CD14-positive monocyte (primary cell): Measurements from ENCODE around the gene EPOP. TPM values are rescaled to one million over a fixed set of nuclear protein-coding genes. Genes with fewer than 3 reads are reported as not detected.
A peak's percentile ranks its signal among the peaks of the same experiment; 100 is the strongest.

ENCODE experiments used
- DNase-seq, 3 donors: peaks; one replicate each; pipeline ENCODE4 v3.0.0-alpha.2; 2011 to 2022
- H2AFZ ChIP-seq: 2 replicates; pipeline ENCODE4 v1.6.0; 2012; ENCODE audit warnings: mild to moderate bottlenecking, low read depth, low read length, inconsistent platforms; ENCODE audit not compliant: insufficient read depth, poor library complexity, severe bottlenecking
- H3K27ac ChIP-seq, 2 donors: 1 replicate in 1 of 2; 2 replicates in 1 of 2; pipeline ENCODE4 v1.5.1; 2012 to 2013; ENCODE audit warnings: low read length in 2 of 2, control low read depth in 1 of 2, inconsistent platforms in 1 of 2, low read depth in 1 of 2, mild to moderate bottlenecking in 1 of 2
- H3K27me3 ChIP-seq, 2 donors: one replicate each; pipeline versions ENCODE4 v1.6.0 to v1.6.1; 2011 to 2013; ENCODE audit warnings: low read length in 2 of 2; ENCODE audit not compliant: control insufficient read depth in 2 of 2, insufficient read depth in 2 of 2
- H3K36me3 ChIP-seq, 2 donors: replicated peaks in 1 of 2; 1 replicate in 1 of 2; 2 replicates in 1 of 2; pipeline versions ENCODE4 v1.5.1 to v1.6.1; 2012 to 2013; ENCODE audit warnings: low read length in 2 of 2, control low read depth in 1 of 2, inconsistent platforms in 1 of 2, mild to moderate bottlenecking in 1 of 2; ENCODE audit not compliant: insufficient read depth in 2 of 2, control insufficient read depth in 1 of 2
- H3K4me1 ChIP-seq, 2 donors: 1 replicate in 1 of 2; 2 replicates in 1 of 2; pipeline versions ENCODE4 v1.5.1 to v1.6.1; 2012 to 2013; ENCODE audit warnings: low read length in 2 of 2, control low read depth in 1 of 2, inconsistent platforms in 1 of 2, mild to moderate bottlenecking in 1 of 2, moderate library complexity in 1 of 2; ENCODE audit not compliant: insufficient read depth in 2 of 2, control insufficient read depth in 1 of 2
- H3K4me2 ChIP-seq: replicated peaks from 2 replicates; pipeline ENCODE3; 2012; ENCODE audit warnings: low read length, moderate library complexity, mild to moderate bottlenecking; ENCODE audit not compliant: poor library complexity, severe bottlenecking; ENCODE audit errors: extremely low read depth
- H3K4me3 ChIP-seq, 3 experiments: fragments of 200-600 bp in 1 of 3; sonication (generic) in 1 of 3; replicated peaks in 1 of 3; 1 replicate in 2 of 3; 2 replicates in 1 of 3; pipeline ENCODE4 v1.5.1; 2011 to 2013; ENCODE audit warnings: low read length in 3 of 3, mild to moderate bottlenecking in 3 of 3, control low read depth in 2 of 3, low read depth in 2 of 3, inconsistent platforms in 1 of 3, moderate library complexity in 1 of 3
- H3K79me2 ChIP-seq: 2 replicates; pipeline ENCODE4 v1.6.0; 2012; ENCODE audit warnings: mild to moderate bottlenecking, control low read depth, inconsistent platforms, low read length, moderate library complexity; ENCODE audit not compliant: insufficient read depth
- H3K9ac ChIP-seq: 2 replicates; pipeline ENCODE4 v1.6.0; 2017; ENCODE audit warnings: low read length, mild to moderate bottlenecking; ENCODE audit not compliant: insufficient read depth, poor library complexity, severe bottlenecking
- H3K9me3 ChIP-seq, 2 donors: replicated peaks in 1 of 2; 1 replicate in 1 of 2; 2 replicates in 1 of 2; pipeline versions ENCODE4 v1.5.1 to v1.6.1; 2012 to 2013; ENCODE audit warnings: low read length in 2 of 2, control low read depth in 1 of 2; ENCODE audit not compliant: control insufficient read depth in 1 of 2, insufficient read depth in 1 of 2
- H4K20me1 ChIP-seq: 2 replicates; pipeline ENCODE4 v1.6.0; 2012; ENCODE audit warnings: mild to moderate bottlenecking, low read length, control low read depth, moderate library complexity; ENCODE audit not compliant: insufficient read depth
- H3K27ac Mint-ChIP-seq, 7 donors: one replicate each; pipeline ENCODE4 v1.8.0; 2020; ENCODE audit warnings: mild to moderate bottlenecking in 7 of 7, mixed read lengths in 7 of 7, moderate library complexity in 6 of 7, inconsistent platforms in 2 of 7
- H3K27me3 Mint-ChIP-seq, 3 donors: one replicate each; pipeline ENCODE4 v1.8.0; 2021 to 2022; ENCODE audit warnings: low read depth in 3 of 3, mild to moderate bottlenecking in 3 of 3, mixed read lengths in 3 of 3, moderate library complexity in 3 of 3, inconsistent platforms in 1 of 3
- H3K36me3 Mint-ChIP-seq, 2 donors: one replicate each; pipeline ENCODE4 v1.8.0; 2020; ENCODE audit warnings: mixed read lengths in 2 of 2, inconsistent platforms in 1 of 2, mild to moderate bottlenecking in 1 of 2
- H3K4me1 Mint-ChIP-seq: one replicate; pipeline ENCODE4 v1.8.0; 2020; ENCODE audit warnings: mild to moderate bottlenecking, mixed read lengths
- H3K4me3 Mint-ChIP-seq, 2 donors: one replicate each; pipeline ENCODE4 v1.8.0; 2020; ENCODE audit warnings: mild to moderate bottlenecking in 2 of 2, mixed read lengths in 2 of 2, moderate library complexity in 1 of 2
- H3K9me3 Mint-ChIP-seq, 7 donors: one replicate each; pipeline ENCODE4 v1.8.0; 2020 to 2022; ENCODE audit warnings: mixed read lengths in 7 of 7, mild to moderate bottlenecking in 6 of 7, moderate library complexity in 6 of 7, inconsistent platforms in 2 of 7
- CTCF ChIP-seq: fragments of 200-600 bp; IDR thresholded peaks from one replicate; pipeline ENCODE4 v1.8.0; 2022; ENCODE audit warnings: antibody characterized with exemption, mild to moderate bottlenecking
- WGBS: methylation state at CpG from one replicate; pipeline ENCODE4 v1.1.5; 2013; ENCODE audit warnings: missing lambda C conversion rate; ENCODE audit not compliant: insufficient coverage; 5-methylcytosine and 5-hydroxymethylcytosine counted together
- intact Hi-C, 2 donors: fragments of 100-400 bp; cut with micrococcal nuclease; formaldehyde crosslinking; loops; one replicate each; pipeline versions ENCODE4 v1.15.0 to v1.15.1; 2023
- polyA plus RNA-seq, 3 donors: library from polyadenylated mRNA; depleted of rRNA in 1 of 3; unstranded in 2 of 3; stranded (reverse) in 1 of 3; fragments of 300-500 nt in 2 of 3; fragments of >200 nt in 1 of 3; fragmentation: Illumina TruSeq in 2 of 3; gene quantifications; 1 replicate in 2 of 3; 2 replicates in 1 of 3; pipeline ENCODE4 v1.2.3, GENCODE V29; 2012 to 2021

Gene EPOP
- polyA plus RNA-seq, 3 donors: 0.63 TPM; not detected in 2

- DNase-seq: peak; percentile 61 to 72 (median 69)
- Mint-ChIP-seq H3K36me3 (peaks cover 0 to 11% of the 10 kb centered on the region in 2 donors), H3K4me3 (peak overlapping the region in 1 of 2 donors; percentile 73), H3K27ac (no peak overlapping the region), H3K4me1 (peaks cover 12% of the 10 kb centered on the region), H3K9me3 (peaks cover 0 to 18% (median 3%) of the 10 kb centered on the region in 7 donors), H3K27me3 (peaks cover 56 to 79% (median 62%) of the 10 kb centered on the region in 3 donors)
- H3K36me3 ChIP-seq: no peaks in the 10 kb centered on the region
- H3K9ac ChIP-seq: no peak overlapping the region
- no peak overlapping the region for H3K4me2 ChIP-seq
- H3K9me3 ChIP-seq: peaks cover 0 to 6% of the 10 kb centered on the region in 2 donors
- intact Hi-C loops: loop anchor here (2.0 to 10.0 kb wide), 4 partner anchors 110 to 175 kb away; no protein-coding TSS in a partner anchor
- peaks cover 39 to 57% of the 10 kb centered on the region in 2 donors for H3K27me3 ChIP-seq
- no peak overlapping the region for H3K27ac ChIP-seq
- peak; percentile 100 for TF ChIP-seq CTCF
- H3K79me2 ChIP-seq: no peaks in the 10 kb centered on the region
- H3K4me3 ChIP-seq: no peak overlapping the region
- H3K4me1 ChIP-seq: peaks cover 0 to under 1% of the 10 kb centered on the region in 2 donors
- no peaks in the 10 kb centered on the region for H4K20me1 ChIP-seq
- WGBS: 0% methylated on average over 1 of the region's 7 CpGs
- H2AFZ ChIP-seq: no peak overlapping the region
Measured at GRCh38 chr17:38667099-38667786, 7.5 kb downstream of the EPOP start.

GRCh38 chr17:38663964-38664644 lies 10.7 kb downstream of the EPOP start:
- WGBS: 89% methylated on average over 7 of the region's 9 CpGs
- H3K4me3 ChIP-seq: no peak overlapping the region

More at GRCh38 chr17:38663964-38664644, 10.7 kb downstream of the EPOP start:
- Mint-ChIP-seq H3K27me3 (peaks cover 33 to 57% (median 42%) of the 10 kb centered on the region in 3 donors), H3K36me3 (peaks cover 0 to 3% of the 10 kb centered on the region in 2 donors), H3K4me1 (peaks cover 11% of the 10 kb centered on the region), H3K4me3 (peak overlapping the region in 1 of 2 donors; percentile 19), H3K9me3 (peaks cover 0 to 5% (median 0%) of the 10 kb centered on the region in 7 donors), H3K27ac (peak overlapping the region in 1 of 7 donors; percentile 19)
- Histone ChIP-seq H3K9ac (no peak overlapping the region), H4K20me1 (no peaks in the 10 kb centered on the region), H3K36me3 (no peaks in the 10 kb centered on the region), H3K4me1 (peaks cover under 1 to 3% of the 10 kb centered on the region in 2 donors), H3K27ac (no peak overlapping the region), H3K79me2 (no peaks in the 10 kb centered on the region), H3K4me2 (no peak overlapping the region), H2AFZ (no peak overlapping the region), H3K9me3 (no peaks in the 10 kb centered on the region), H3K27me3 (peaks cover 14 to 28% of the 10 kb centered on the region in 2 donors)
- TF ChIP-seq CTCF: no peak
- no peak for DNase-seq
- intact Hi-C loops: loop anchor here in 1 of 2 donors (10.0 kb wide), 1 partner anchor 109 kb away; no protein-coding TSS in a partner anchor
